HCT116 (cell line): ENCODE measurements around the gene SPACA4. TPM values are rescaled to one million over a fixed set of nuclear protein-coding genes. Genes with fewer than 3 reads are reported as not detected.

Experiments used
- ATAC-seq: fragments of 200-7000 bp; cut with Tn5 transposase; 2 replicates; pipeline ENCODE4 v1.9.1; 2020; ENCODE audit warnings: mild to moderate bottlenecking, moderate library complexity
- BruUV-seq: library from RNA; stranded (reverse); fragments of 400-500 nt; replicated peaks from 2 replicates; lab custom pipeline; 2021; lab: Mats Ljungman, UMichigan
- CTCF ChIA-PET: fragments of 300-600 bp; sonication (Branson Sonifier 250); formaldehyde crosslinking; loops from one replicate; lab custom pipeline; 2021; ENCODE audit warnings: antibody characterized with exemption; lab: Charles Lee
- POLR2A ChIA-PET: fragments of 300-600, 350-600 bp; sonication (Branson Sonifier 250); formaldehyde crosslinking; loops from one replicate; lab custom pipeline; 2021; ENCODE audit warnings: antibody characterized with exemption; lab: Charles Lee
- RAD21 ChIA-PET, 2 experiments: fragments of 300-600 bp; sonication (Branson Sonifier 250); formaldehyde crosslinking; loops; one replicate each; lab custom pipeline; 2023; ENCODE audit warnings: low total read pairs in 2 of 2; ENCODE audit not compliant: uncharacterized antibody in 2 of 2, unreplicated experiment in 2 of 2, low non-redundant PET in 1 of 2; lab: Charles Lee
- DNase-seq: peaks from one replicate; pipeline ENCODE4 v3.0.0-alpha.2; 2010; ENCODE audit warnings: low read depth, low spot score
- H2AFZ ChIP-seq: fragments of 200-600 bp; shearing (Covaris generic), sonication (generic); 2 replicates; pipeline ENCODE4 v1.6.1; 2017; ENCODE audit warnings: low read depth, mixed run types, mixed read lengths, antibody characterized with exemption, low read length; ENCODE audit not compliant: poor library complexity, severe bottlenecking
- H3K27ac ChIP-seq: 2 replicates; pipeline ENCODE4 v1.5.1; 2012; ENCODE audit warnings: low read depth, low read length
- H3K27me3 ChIP-seq: fragments of 200-600 bp; sonication (generic); 2 replicates; pipeline ENCODE4 v1.6.1; 2016; ENCODE audit warnings: mixed run types, low read length, mixed read lengths; ENCODE audit not compliant: insufficient read depth
- H3K36me3 ChIP-seq, 2 experiments: fragments of 200-500 bp in 1 of 2; fragments of 200-600 bp in 1 of 2; sonication (Bioruptor generic) in 1 of 2; sonication (generic) in 1 of 2; 2 replicates each; pipeline versions ENCODE4 v1.5.1 to v1.6.1; 2014 to 2016; ENCODE audit warnings: low read length in 2 of 2, inconsistent platforms in 1 of 2, mixed read lengths in 1 of 2, mixed run types in 1 of 2; ENCODE audit not compliant: insufficient read depth in 2 of 2, control insufficient read depth in 1 of 2
- H3K4me1 ChIP-seq, 2 experiments: fragments of 200-600 bp in 1 of 2; sonication (generic) in 1 of 2; 2 replicates each; pipeline versions ENCODE4 v1.5.1 to v1.6.1; 2012 to 2017; ENCODE audit warnings: low read length in 2 of 2, inconsistent platforms in 1 of 2, mild to moderate bottlenecking in 1 of 2, mixed read lengths in 1 of 2, mixed run types in 1 of 2, moderate library complexity in 1 of 2; ENCODE audit not compliant: insufficient read depth in 2 of 2, control insufficient read depth in 1 of 2
- H3K4me2 ChIP-seq: fragments of 200-600 bp; sonication (generic); 2 replicates; pipeline ENCODE4 v1.6.1; 2017; ENCODE audit warnings: mixed run types, low read length, mixed read lengths
- H3K4me3 ChIP-seq, 2 experiments: fragments of 200-600 bp in 1 of 2; sonication (generic) in 1 of 2; replicated peaks in 1 of 2; 2 replicates each; pipeline ENCODE4 v1.5.1; 2011 to 2016; ENCODE audit warnings: low read length in 2 of 2, control low read depth in 1 of 2, low read depth in 1 of 2, mild to moderate bottlenecking in 1 of 2, mixed read lengths in 1 of 2, mixed run types in 1 of 2
- H3K79me2 ChIP-seq: fragments of 200-600 bp; sonication (generic); 2 replicates; pipeline ENCODE4 v1.6.1; 2017; ENCODE audit warnings: mild to moderate bottlenecking, mixed run types, low read length, moderate library complexity, mixed read lengths; ENCODE audit not compliant: insufficient read depth
- H3K9ac ChIP-seq: fragments of 200-600 bp; sonication (generic); 2 replicates; pipeline ENCODE4 v1.6.1; 2016; ENCODE audit warnings: low read length, mixed read lengths
- H3K9me2 ChIP-seq: fragments of 200-600 bp; sonication (generic), shearing (Covaris generic); 2 replicates; pipeline ENCODE4 v1.6.1; 2017; ENCODE audit warnings: mixed run types, mild to moderate bottlenecking, moderate library complexity; ENCODE audit not compliant: insufficient read depth
- H3K9me3 ChIP-seq, 2 experiments: fragments of 200-500 bp in 1 of 2; fragments of 200-600 bp in 1 of 2; sonication (Bioruptor generic) in 1 of 2; sonication (generic) in 1 of 2; 2 replicates each; pipeline ENCODE4 v1.6.1; 2014 to 2017; ENCODE audit warnings: low read length in 2 of 2, mixed read lengths in 2 of 2, inconsistent platforms in 1 of 2, low read depth in 1 of 2, mild to moderate bottlenecking in 1 of 2, mixed run types in 1 of 2, moderate library complexity in 1 of 2; ENCODE audit not compliant: control insufficient read depth in 1 of 2, insufficient read depth in 1 of 2
- H4K20me1 ChIP-seq: fragments of 200-600 bp; sonication (generic), shearing (Covaris generic); 2 replicates; pipeline ENCODE4 v1.6.1; 2017; ENCODE audit warnings: mixed run types, mild to moderate bottlenecking, moderate library complexity; ENCODE audit not compliant: insufficient read depth
- CBX3 ChIP-seq: IDR thresholded peaks from 2 replicates; pipeline ENCODE4 v1.6.1; 2012; ENCODE audit warnings: low read depth
- CEBPB ChIP-seq: IDR thresholded peaks from 2 replicates; pipeline ENCODE4 v1.6.1; 2012; ENCODE audit warnings: low read depth
- ELF1 ChIP-seq: IDR thresholded peaks from 2 replicates; pipeline ENCODE4 v1.6.1; 2012; ENCODE audit warnings: low read depth, borderline replicate concordance
- EZH2 ChIP-seq: fragments of 200-600 bp; sonication (generic); IDR thresholded peaks from 2 replicates; pipeline ENCODE4 v1.6.1; 2017; ENCODE audit warnings: antibody characterized with exemption, mixed run types
- EZH2phosphoT487 ChIP-seq: fragments of 200-600 bp; IDR thresholded peaks from 2 replicates; pipeline ENCODE4 v1.6.1; 2018; ENCODE audit warnings: antibody characterized with exemption, borderline replicate concordance
- FOSL1 ChIP-seq: IDR thresholded peaks from 2 replicates; pipeline ENCODE4 v1.6.1; 2012; ENCODE audit warnings: low read depth
- POLR2A ChIP-seq: IDR thresholded peaks from 2 replicates; pipeline ENCODE4 v1.7.0; 2011; ENCODE audit warnings: borderline replicate concordance; ENCODE audit not compliant: insufficient read depth, insufficient read length; ENCODE audit errors: extremely low read depth
- SIN3A ChIP-seq: IDR thresholded peaks from 2 replicates; pipeline ENCODE4 v1.6.1; 2012; ENCODE audit warnings: low read depth
- SRF ChIP-seq: IDR thresholded peaks from 2 replicates; pipeline ENCODE4 v1.6.1; 2012; ENCODE audit warnings: low read depth
- TCF7L2 ChIP-seq: IDR thresholded peaks from 2 replicates; pipeline ENCODE4 v1.7.0; 2011; ENCODE audit warnings: borderline replicate concordance, inconsistent platforms; ENCODE audit not compliant: insufficient read depth, insufficient read length; ENCODE audit errors: extremely low read depth
- ZFX ChIP-seq: fragments of 450-650 bp; IDR thresholded peaks from 2 replicates; pipeline ENCODE4 v1.6.1; 2017
- ZNF274 ChIP-seq: fragments of 200-500 bp; sonication (Bioruptor generic); IDR thresholded peaks from 2 replicates; pipeline ENCODE4 v1.6.1; 2014; ENCODE audit warnings: mild to moderate bottlenecking, low read depth, low read length, inconsistent platforms
- intact Hi-C: fragments of 100-400 bp; cut with micrococcal nuclease; formaldehyde crosslinking; loops from 2 replicates; pipeline ENCODE4 v1.10.0; 2022
- total RNA-seq: library from RNA; stranded (reverse); gene quantifications from one replicate; pipeline ENCODE4 v1.2.1, GENCODE V29; 2021; ENCODE audit not compliant: unreplicated experiment
- TF ChIP-seq, protein P1 (sequence below), 3 experiments: fragments of 200-600 bp in 1 of 3; sonication (generic) in 1 of 3; IDR thresholded peaks in 2 of 3; conservative IDR thresholded peaks in 1 of 3; 2 replicates each; pipeline ENCODE4 v1.5.1; 2012 to 2017; ENCODE audit warnings: low read depth in 2 of 3, low read length in 2 of 3, antibody characterized with exemption in 1 of 3, borderline replicate concordance in 1 of 3, control low read depth in 1 of 3, mild to moderate bottlenecking in 1 of 3, mixed read lengths in 1 of 3, mixed run types in 1 of 3, moderate library complexity in 1 of 3; ENCODE audit not compliant: insufficient read depth in 1 of 3
- TF ChIP-seq, protein P2 (sequence below): IDR thresholded peaks from 2 replicates; pipeline ENCODE4 v1.6.1; 2012

Gene SPACA4
- total RNA-seq, 1 experiment from 2014 or later: not detected

DNA sequence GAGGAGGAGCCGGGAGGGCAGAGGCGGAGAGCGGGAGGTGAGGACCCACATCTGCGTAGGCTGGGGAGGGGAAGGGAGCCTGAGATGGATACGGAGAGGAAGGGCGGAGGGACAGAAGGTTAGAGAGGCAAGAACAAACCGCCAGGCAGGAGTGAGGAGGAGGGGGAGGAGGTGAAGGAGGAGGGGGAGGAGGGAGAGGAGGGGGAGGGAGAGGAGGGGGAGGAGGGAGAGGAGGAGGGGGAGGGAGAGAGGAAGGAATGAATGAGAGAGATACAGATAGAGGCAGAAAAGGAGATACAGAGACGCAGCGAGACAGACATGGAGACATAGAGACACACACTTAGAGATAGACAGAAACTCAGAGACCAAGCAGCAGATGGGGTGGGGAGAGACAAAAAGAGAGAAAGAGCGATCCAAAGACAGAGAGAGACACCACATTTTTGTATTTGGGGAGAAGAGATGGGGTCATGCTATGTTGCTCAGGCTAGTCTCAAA is 40.2 kb downstream of the SPACA4 start:
- Histone ChIP-seq H3K9me2 (no peaks in the 10 kb centered on the region), H3K79me2 (no peaks in the 10 kb centered on the region), H3K4me1 (peaks cover 19 to 56% of the 10 kb centered on the region in 2 experiments), H3K4me3 (peak overlapping the region; percentile 55 to 58), H3K9me3 (no peaks in the 10 kb centered on the region), H3K4me2 (peak overlapping the region; percentile 85), H4K20me1 (no peaks in the 10 kb centered on the region), H3K9ac (no peak overlapping the region), H2AFZ (no peak overlapping the region), H3K36me3 (no peaks in the 10 kb centered on the region), H3K27me3 (no peaks in the 10 kb centered on the region), H3K27ac (peak overlapping the region; percentile 83)
- ATAC-seq: no peak
- BruUV-seq: no TSS peak
- DNase-seq: no peak
- no peak for TF ChIP-seq ZNF274
- TF ChIP-seq CEBPB: no peak
- no peak for TF ChIP-seq FOSL1
- TF ChIP-seq SIN3A: no peak
- no peak for TF ChIP-seq EZH2phosphoT487
- no peak for TF ChIP-seq ZFX
- intact Hi-C loops: loop anchor here (2.0 kb wide), 3 partner anchors 142 to 196 kb away; no protein-coding TSS in a partner anchor
- ChIA-PET CTCF (interaction anchor here (1.0 to 2.4 kb wide), 8 partner anchors 9 to 135 kb away, joined by 3 to 8 read pairs (median 6); partner anchors contain the start of genes FUT2, RPL18 and SPHK2), POLR2A (interaction anchor here (0.7 to 2.5 kb wide), 9 partner anchors 10 to 1362 kb away, joined by 3 to 27 read pairs (median 6); partner anchors contain the start of genes DBP, FUT2, RPL18 and SPHK2), RAD21 (interaction anchor here in 1 of 2 experiments (1.0 kb wide), 1 partner anchor 94 kb away, joined by 3 read pairs; no protein-coding TSS in a partner anchor)

DNA sequence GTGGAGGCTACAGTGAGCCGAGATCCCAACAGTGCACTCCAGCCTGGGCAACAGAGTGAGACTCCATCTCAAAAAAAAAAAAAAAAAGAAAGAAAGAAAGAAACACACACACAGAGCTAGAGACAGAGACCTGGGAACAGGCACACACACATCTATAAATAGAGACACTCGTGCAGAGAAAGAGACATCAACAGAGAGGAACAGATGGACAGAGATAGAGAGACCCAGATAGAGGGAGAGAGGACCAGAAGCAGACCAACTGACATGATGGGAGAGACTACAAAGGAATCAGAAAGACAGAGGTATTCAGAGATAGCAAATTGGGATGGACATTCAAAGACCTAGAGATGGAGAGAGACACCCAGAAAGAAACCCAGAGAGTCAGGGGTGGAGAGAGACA is 41.6 kb downstream of the SPACA4 start:
- DNase-seq (no peak), ATAC-seq (no peak)
- intact Hi-C loops: no loop called here
- H3K9me3 ChIP-seq: no peaks in the 10 kb centered on the region
- no peaks in the 10 kb centered on the region for H3K9me2 ChIP-seq
- BruUV-seq: no TSS peak
- H3K4me3 ChIP-seq: no peak overlapping the region
- ChIA-PET RAD21 (no interaction called here), POLR2A (no interaction called here), CTCF (no interaction called here)
- H3K4me2 ChIP-seq: no peak overlapping the region
- TF ChIP-seq TCF7L2 (no peak), CBX3 (no peak), EZH2 (no peak), POLR2A (no peak), ELF1 (no peak), SRF (no peak), SIN3A (no peak), FOSL1 (no peak)
- TF ChIP-seq, protein P1, sequence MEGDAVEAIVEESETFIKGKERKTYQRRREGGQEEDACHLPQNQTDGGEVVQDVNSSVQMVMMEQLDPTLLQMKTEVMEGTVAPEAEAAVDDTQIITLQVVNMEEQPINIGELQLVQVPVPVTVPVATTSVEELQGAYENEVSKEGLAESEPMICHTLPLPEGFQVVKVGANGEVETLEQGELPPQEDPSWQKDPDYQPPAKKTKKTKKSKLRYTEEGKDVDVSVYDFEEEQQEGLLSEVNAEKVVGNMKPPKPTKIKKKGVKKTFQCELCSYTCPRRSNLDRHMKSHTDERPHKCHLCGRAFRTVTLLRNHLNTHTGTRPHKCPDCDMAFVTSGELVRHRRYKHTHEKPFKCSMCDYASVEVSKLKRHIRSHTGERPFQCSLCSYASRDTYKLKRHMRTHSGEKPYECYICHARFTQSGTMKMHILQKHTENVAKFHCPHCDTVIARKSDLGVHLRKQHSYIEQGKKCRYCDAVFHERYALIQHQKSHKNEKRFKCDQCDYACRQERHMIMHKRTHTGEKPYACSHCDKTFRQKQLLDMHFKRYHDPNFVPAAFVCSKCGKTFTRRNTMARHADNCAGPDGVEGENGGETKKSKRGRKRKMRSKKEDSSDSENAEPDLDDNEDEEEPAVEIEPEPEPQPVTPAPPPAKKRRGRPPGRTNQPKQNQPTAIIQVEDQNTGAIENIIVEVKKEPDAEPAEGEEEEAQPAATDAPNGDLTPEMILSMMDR (IDR thresholded peaks at IDR 0.05 in 2 of 3, conservative IDR thresholded peaks at IDR 0.05 in 1 of 3; ENCODE audit: borderline replicate concordance in 1 of 3, insufficient read depth in 1 of 3, low read depth in 2 of 3, low read length in 2 of 3): no peak
- TF ChIP-seq, protein P2, sequence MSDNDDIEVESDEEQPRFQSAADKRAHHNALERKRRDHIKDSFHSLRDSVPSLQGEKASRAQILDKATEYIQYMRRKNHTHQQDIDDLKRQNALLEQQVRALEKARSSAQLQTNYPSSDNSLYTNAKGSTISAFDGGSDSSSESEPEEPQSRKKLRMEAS: no peak
- no peak overlapping the region for H3K9ac ChIP-seq
- no peaks in the 10 kb centered on the region for H3K79me2 ChIP-seq
- peaks cover 24 to 70% of the 10 kb centered on the region in 2 experiments for H3K4me1 ChIP-seq
- no peaks in the 10 kb centered on the region for H3K36me3 ChIP-seq
- no peaks in the 10 kb centered on the region for H3K27me3 ChIP-seq
- H3K27ac ChIP-seq: no peak overlapping the region
- no peaks in the 10 kb centered on the region for H4K20me1 ChIP-seq
- no peak overlapping the region for H2AFZ ChIP-seq
